Ovary (tissue), 9 donors: Measurements from ENCODE around the gene DCST1. TPM values are rescaled to one million over a fixed set of nuclear protein-coding genes. Genes with fewer than 3 reads are reported as not detected.
A peak's percentile ranks its signal among the peaks of the same experiment; 100 is the strongest.

Experiments
- DNase-seq, 5 donors: peaks; one replicate each; pipeline ENCODE4 v3.0.0-alpha.2; 2019 to 2020
- H3K27ac ChIP-seq, 2 donors: fragments of 200-600 bp; one replicate each; pipeline versions ENCODE4 v1.5.1 to v1.8.0; 2019 to 2022
- H3K27me3 ChIP-seq: fragments of 200-600 bp; one replicate; pipeline ENCODE4 v1.8.0; 2022
- H3K36me3 ChIP-seq: fragments of 200-600 bp; sonication (generic); one replicate; pipeline ENCODE4 v1.5.1; 2019
- H3K4me1 ChIP-seq: one replicate; pipeline ENCODE4 v1.8.1; 2013; ENCODE audit warnings: mild to moderate bottlenecking, moderate library complexity; ENCODE audit not compliant: insufficient read depth
- H3K4me3 ChIP-seq: fragments of 200-600 bp; sonication (generic); one replicate; pipeline ENCODE4 v1.5.1; 2017
- H3K9me3 ChIP-seq, 2 donors: fragments of 200-600 bp in 1 of 2; sonication (generic) in 1 of 2; one replicate each; pipeline versions ENCODE4 v1.5.1 to v1.8.1; 2013 to 2019; ENCODE audit warnings: mild to moderate bottlenecking in 1 of 2, moderate library complexity in 1 of 2
- EP300 ChIP-seq: sonication (generic); formaldehyde crosslinking; IDR thresholded peaks from one replicate; pipeline ENCODE4 v1.6.1; 2017; ENCODE audit warnings: antibody characterized with exemption
- POLR2A ChIP-seq: fragments of 450-650 bp; IDR thresholded peaks from one replicate; pipeline ENCODE4 v1.6.1; 2017; ENCODE audit warnings: antibody characterized with exemption, mild to moderate bottlenecking, moderate library complexity
- WGBS, 3 donors: extraction: QIAGEN DNeasy Blood & Tissue Kit in 1 of 3; methylation state at CpG; one replicate each; pipeline versions ENCODE4 v1.1.5 to v1.1.7; 2013 to 2017; 5-methylcytosine and 5-hydroxymethylcytosine counted together
- intact Hi-C, 4 donors: fragments of 100-400 bp; cut with DNase I; formaldehyde crosslinking; loops; one replicate each; pipeline versions ENCODE4 v1.11.0 to v1.15.1; 2022 to 2023
- polyA plus RNA-seq, 2 donors: library from polyadenylated mRNA; stranded (reverse); fragments of 200-250 nt in 1 of 2; fragments of 350-450 nt in 1 of 2; fragmentation: Illumina TruSeq in 1 of 2; extraction: RNeasy Lipid Tissue Mini Kit (QIAGEN cat#74804) in 1 of 2; gene quantifications; one replicate each; pipeline ENCODE4 v1.2.3, GENCODE V29; 2013 to 2014
- total RNA-seq, 7 donors: library from RNA; depleted of rRNA in 2 of 7; stranded (reverse); fragments of >200 nt in 2 of 7; fragmentation: NEBNext Ultra II Directional in 3 of 7; extraction: Animal tissue kit (Norgen Biotek cat#: 25700) in 3 of 7; gene quantifications; one replicate each; pipeline versions ENCODE4 v1.1.0 to v1.2.4, GENCODE V29; 2016 to 2023
- TF ChIP-seq, protein P1 (sequence below), 3 donors: fragments of 450-650 bp in 2 of 3; fragments of 200-600 bp in 1 of 3; IDR thresholded peaks; one replicate each; pipeline versions ENCODE4 v1.5.1 to v1.8.0; 2016 to 2022; ENCODE audit warnings: antibody characterized with exemption in 3 of 3, mild to moderate bottlenecking in 1 of 3
- donor health status: DM: no; HTN: no; CAD: no; lungs with moderate emphysema.
- donor health status: DM: no; HTN: no; CAD: no.
- donor health status: Bipolar disorder and iron deficiency.
- donor health status: DM: yes; HTN: yes; CAD: no.
- donor health status: DM: no; HTN: no; CAD: no.
- donor health status: DM: yes; HTN: yes; CAD: no.

DCST1 gene
- total and polyA plus RNA-seq, 9 donors: 0.06 to 0.80 (median 0.30) TPM; not detected in 4

- Histone ChIP-seq H3K9me3 (no peaks in the 10 kb centered on the region), H3K36me3 (no peaks in the 10 kb centered on the region), H3K4me1 (peaks cover 11% of the 10 kb centered on the region), H3K27ac (peak overlapping the region; percentile 94 to 95), H3K4me3 (peak overlapping the region; percentile 82), H3K27me3 (no peaks in the 10 kb centered on the region)
- TF ChIP-seq POLR2A: peak; percentile 94
- TF ChIP-seq, protein P1, sequence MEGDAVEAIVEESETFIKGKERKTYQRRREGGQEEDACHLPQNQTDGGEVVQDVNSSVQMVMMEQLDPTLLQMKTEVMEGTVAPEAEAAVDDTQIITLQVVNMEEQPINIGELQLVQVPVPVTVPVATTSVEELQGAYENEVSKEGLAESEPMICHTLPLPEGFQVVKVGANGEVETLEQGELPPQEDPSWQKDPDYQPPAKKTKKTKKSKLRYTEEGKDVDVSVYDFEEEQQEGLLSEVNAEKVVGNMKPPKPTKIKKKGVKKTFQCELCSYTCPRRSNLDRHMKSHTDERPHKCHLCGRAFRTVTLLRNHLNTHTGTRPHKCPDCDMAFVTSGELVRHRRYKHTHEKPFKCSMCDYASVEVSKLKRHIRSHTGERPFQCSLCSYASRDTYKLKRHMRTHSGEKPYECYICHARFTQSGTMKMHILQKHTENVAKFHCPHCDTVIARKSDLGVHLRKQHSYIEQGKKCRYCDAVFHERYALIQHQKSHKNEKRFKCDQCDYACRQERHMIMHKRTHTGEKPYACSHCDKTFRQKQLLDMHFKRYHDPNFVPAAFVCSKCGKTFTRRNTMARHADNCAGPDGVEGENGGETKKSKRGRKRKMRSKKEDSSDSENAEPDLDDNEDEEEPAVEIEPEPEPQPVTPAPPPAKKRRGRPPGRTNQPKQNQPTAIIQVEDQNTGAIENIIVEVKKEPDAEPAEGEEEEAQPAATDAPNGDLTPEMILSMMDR (IDR thresholded peaks at IDR 0.05): peak in 2 of 3 donors; percentile 32 to 74
- TF ChIP-seq EP300: no peak
- DNase-seq: peak; percentile 90 to 92 (median 91)
- intact Hi-C loops: loop anchor here in 3 of 4 donors (2.0 to 5.0 kb wide), 3 partner anchors 26 to 44 kb away; partner anchors contain the start of genes CKS1B (in 1 of the 3), PBXIP1 (in 1 of the 3) and PYGO2 (in 1 of the 3)
- 1% methylated on average over 20 to 43 of the region's 43 CpGs for WGBS, 3 donors
These were observed 32.7 kb upstream of the DCST1 start for GRCh38 chr1:155000726-155001424.

DNA sequence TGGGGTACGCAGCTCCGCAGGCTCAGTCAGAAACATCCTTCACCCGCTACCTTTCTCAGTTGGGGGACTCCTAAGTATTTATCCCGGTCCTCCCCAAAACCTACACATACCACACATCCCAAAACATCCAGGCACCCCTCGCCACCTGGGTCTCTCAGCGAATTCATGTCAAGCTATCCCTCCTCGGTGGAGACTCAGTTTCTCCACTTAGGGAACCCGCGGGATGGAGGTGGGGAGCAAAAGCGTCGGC, 32.3 kb upstream of the DCST1 start:
- DNase-seq: no peak
- 0 to 2% (median 1%) methylated on average over 11 of the region's 11 CpGs for WGBS, 3 donors
- H3K36me3 ChIP-seq: no peaks in the 10 kb centered on the region
- peak overlapping the region; percentile 82 for H3K4me3 ChIP-seq
- TF ChIP-seq EP300 (no peak), POLR2A (no peak)
- TF ChIP-seq, protein P1 (IDR thresholded peaks at IDR 0.05): no peak
- H3K27me3 ChIP-seq: no peaks in the 10 kb centered on the region
- peaks cover 11% of the 10 kb centered on the region for H3K4me1 ChIP-seq
- intact Hi-C loops: loop anchor here in 3 of 4 donors (2.0 to 5.0 kb wide), 3 partner anchors 27 to 44 kb away; partner anchors contain the start of genes CKS1B (in 1 of the 3), PBXIP1 (in 1 of the 3) and PYGO2 (in 1 of the 3)
- H3K9me3 ChIP-seq: no peaks in the 10 kb centered on the region
- H3K27ac ChIP-seq: peak overlapping the region; percentile 94 to 95

DNA sequence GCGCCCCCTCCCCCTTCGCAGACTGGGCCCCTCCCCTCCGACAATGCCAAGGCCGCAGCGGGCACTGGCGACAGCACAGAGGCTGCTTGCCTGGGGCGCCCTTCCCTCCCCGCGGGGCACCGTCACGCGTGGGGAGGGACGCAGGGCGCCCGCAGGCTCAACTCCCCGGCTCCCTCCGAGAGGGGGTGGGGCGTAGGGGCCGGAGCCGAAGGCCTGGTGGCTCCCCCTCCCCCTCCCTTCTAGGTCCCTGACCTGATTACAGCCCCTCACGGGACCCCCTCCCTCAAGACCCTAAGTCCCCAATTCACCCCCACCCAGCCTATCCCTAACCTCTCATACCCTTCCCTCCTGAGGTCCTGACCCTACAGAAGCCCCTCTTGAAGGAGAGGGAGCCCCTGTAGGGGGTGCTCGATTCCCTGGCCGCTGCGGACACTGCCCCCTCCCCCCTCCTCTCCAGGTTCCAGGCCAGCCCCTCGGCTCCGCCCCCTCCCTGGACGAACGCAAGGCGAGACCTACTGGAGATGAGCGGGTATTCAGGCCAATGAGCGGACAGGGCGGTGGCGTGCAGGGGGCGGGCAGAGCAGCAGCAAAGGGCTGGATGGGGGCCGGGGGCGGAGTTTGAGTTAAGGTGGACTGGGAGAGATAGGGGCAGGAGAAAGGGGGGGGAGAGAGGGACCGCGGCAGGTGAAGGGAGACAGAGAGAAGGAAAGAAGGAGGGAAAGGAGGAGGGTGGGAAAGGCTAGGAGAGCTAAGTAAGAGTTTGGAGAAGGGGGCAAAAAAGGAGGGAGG, 31.8 kb upstream of the DCST1 start:
- H3K27ac ChIP-seq: peak overlapping the region; percentile 94 to 95
- peak; percentile 99 to 100 (median 100) for DNase-seq
- intact Hi-C loops: loop anchor here in 3 of 4 donors (2.0 to 5.0 kb wide), 3 partner anchors 27 to 45 kb away; partner anchors contain the start of genes CKS1B (in 1 of the 3), PBXIP1 (in 1 of the 3) and PYGO2 (in 1 of the 3)
- TF ChIP-seq POLR2A (peak; percentile 92), EP300 (no peak)
- TF ChIP-seq, protein P1 (IDR thresholded peaks at IDR 0.05): peak in 2 of 3 donors; percentile 48 to 58
- H3K9me3 ChIP-seq: no peaks in the 10 kb centered on the region
- peaks cover 11% of the 10 kb centered on the region for H3K4me1 ChIP-seq
- peak overlapping the region; percentile 82 for H3K4me3 ChIP-seq
- no peaks in the 10 kb centered on the region for H3K27me3 ChIP-seq
- WGBS, 3 donors: 1 to 2% (median 1%) methylated on average over 31 to 38 of the region's 38 CpGs
- no peaks in the 10 kb centered on the region for H3K36me3 ChIP-seq

- DNase-seq: peak; percentile 56 to 74 (median 66)
These were observed 31.0 kb upstream of the DCST1 start, which contains the start of gene ZBTB7B for GRCh38 chr1:155002464-155003226. Gene ZBTB7B, plus strand, starts transcription at chr1:155002802. Its CDS starts 11,859 bp downstream, at chr1:155014661.

More at GRCh38 chr1:155002464-155003226, 31.0 kb upstream of the DCST1 start, which contains the start of gene ZBTB7B:
- intact Hi-C loops: loop anchor here in 2 of 4 donors (5.0 kb wide), 2 partner anchors 40 to 45 kb away; partner anchors contain the start of genes PBXIP1 (in 1 of the 2) and PYGO2 (in 1 of the 2)
- no peaks in the 10 kb centered on the region for H3K27me3 ChIP-seq
- H3K4me3 ChIP-seq: peak within 1 kb of the TSS; percentile 82
- H3K36me3 ChIP-seq: no peaks in the 10 kb centered on the region
- 0% methylated on average over 28 to 34 of the region's 35 CpGs for WGBS, 3 donors
- no peaks in the 10 kb centered on the region for H3K9me3 ChIP-seq
- peak; percentile 10 for TF ChIP-seq POLR2A
- TF ChIP-seq, protein P1 (IDR thresholded peaks at IDR 0.05): no peak
- no peak for TF ChIP-seq EP300
- peak within 1 kb of the TSS; percentile 94 to 96 for H3K27ac ChIP-seq
- peaks cover 11% of the 10 kb centered on the region for H3K4me1 ChIP-seq
